Tibial nerve (tissue), 3 donors: ENCODE data around the gene CENPM.

Experiments
- POLR2A ChIP-seq, 2 donors: fragments of 450-650 bp; IDR thresholded peaks; one replicate each; pipeline ENCODE4 v1.6.1; 2017; ENCODE audit warnings: antibody characterized with exemption in 2 of 2, mild to moderate bottlenecking in 2 of 2, moderate library complexity in 2 of 2
- TF ChIP-seq, protein P1 (sequence below), 5 experiments: fragments of 200-600 bp in 3 of 5; fragments of 450-650 bp in 2 of 5; sonication (generic) in 3 of 5; IDR thresholded peaks; one replicate each; pipeline ENCODE4 v1.5.1; 2016 to 2019; ENCODE audit warnings: antibody characterized with exemption in 5 of 5, mild to moderate bottlenecking in 3 of 5, moderate library complexity in 2 of 5

DNA sequence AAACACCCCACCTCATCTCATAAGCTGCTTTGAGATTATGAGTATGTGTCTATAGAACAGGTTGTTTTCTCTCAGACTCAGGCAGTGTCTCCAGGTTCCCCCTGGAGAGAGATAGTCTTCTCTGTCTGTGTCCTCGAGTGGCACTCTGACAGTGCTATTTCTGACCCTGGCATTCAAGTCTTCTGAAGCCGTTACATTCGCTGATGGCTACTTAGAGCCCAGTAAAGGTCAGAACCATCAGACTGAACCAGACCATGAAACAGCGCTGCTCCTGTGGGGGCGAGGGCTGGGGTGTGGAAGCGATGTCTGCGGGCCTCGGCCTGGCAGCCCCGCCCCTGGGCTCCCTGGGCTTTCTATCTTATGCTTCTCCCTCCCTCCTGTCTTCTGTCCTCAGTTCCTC, 55.5 kb downstream of the CENPM start:
- TF ChIP-seq, protein P1, sequence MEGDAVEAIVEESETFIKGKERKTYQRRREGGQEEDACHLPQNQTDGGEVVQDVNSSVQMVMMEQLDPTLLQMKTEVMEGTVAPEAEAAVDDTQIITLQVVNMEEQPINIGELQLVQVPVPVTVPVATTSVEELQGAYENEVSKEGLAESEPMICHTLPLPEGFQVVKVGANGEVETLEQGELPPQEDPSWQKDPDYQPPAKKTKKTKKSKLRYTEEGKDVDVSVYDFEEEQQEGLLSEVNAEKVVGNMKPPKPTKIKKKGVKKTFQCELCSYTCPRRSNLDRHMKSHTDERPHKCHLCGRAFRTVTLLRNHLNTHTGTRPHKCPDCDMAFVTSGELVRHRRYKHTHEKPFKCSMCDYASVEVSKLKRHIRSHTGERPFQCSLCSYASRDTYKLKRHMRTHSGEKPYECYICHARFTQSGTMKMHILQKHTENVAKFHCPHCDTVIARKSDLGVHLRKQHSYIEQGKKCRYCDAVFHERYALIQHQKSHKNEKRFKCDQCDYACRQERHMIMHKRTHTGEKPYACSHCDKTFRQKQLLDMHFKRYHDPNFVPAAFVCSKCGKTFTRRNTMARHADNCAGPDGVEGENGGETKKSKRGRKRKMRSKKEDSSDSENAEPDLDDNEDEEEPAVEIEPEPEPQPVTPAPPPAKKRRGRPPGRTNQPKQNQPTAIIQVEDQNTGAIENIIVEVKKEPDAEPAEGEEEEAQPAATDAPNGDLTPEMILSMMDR (IDR thresholded peaks at IDR 0.05): no peak
- no peak for TF ChIP-seq POLR2A (IDR thresholded peaks at IDR 0.05)
